A549 (cell line): ENCODE results near the gene RAB5A.

Experiments
- CTCF ChIP-seq: fragments of >200 bp; sonication (Bioruptor Twin); formaldehyde crosslinking; IDR thresholded peaks from 3 replicates; pipeline ENCODE4 v1.5.1; 2016
- ESRRA ChIP-seq: fragments of 150-350 bp; IDR thresholded peaks from 2 replicates; pipeline ENCODE4 v1.6.1; 2014; ENCODE audit warnings: mild to moderate bottlenecking, low read length, borderline replicate concordance
- HMGXB4 ChIP-seq: fragments of 250-450 bp; sonication (Bioruptor Pico); IDR thresholded peaks from 2 replicates; pipeline ENCODE4 v1.5.0; 2021; ENCODE audit warnings: mild to moderate bottlenecking, moderate library complexity, borderline replicate concordance
- HOXA7 ChIP-seq: fragments of 250-450 bp; sonication (Bioruptor Pico); IDR thresholded peaks from 2 replicates; pipeline ENCODE4 v1.5.0; 2020; ENCODE audit warnings: mild to moderate bottlenecking, moderate library complexity
- POLR2A ChIP-seq: IDR thresholded peaks from 2 replicates; pipeline ENCODE4 v1.6.1; 2012; ENCODE audit warnings: mild to moderate bottlenecking, low read length
- POLR2AphosphoS2 ChIP-seq: conservative IDR thresholded peaks from 2 replicates; pipeline ENCODE4 v1.6.1; 2012; ENCODE audit warnings: low read length, improper control_type of control experiment, inconsistent platforms
- REST ChIP-seq: fragments of 200-600 bp; sonication (generic); IDR thresholded peaks from 2 replicates; pipeline ENCODE4 v1.6.1; 2016; ENCODE audit warnings: antibody characterized with exemption, mild to moderate bottlenecking, moderate library complexity
- USF2 ChIP-seq: fragments of 450-650 bp; IDR thresholded peaks from 2 replicates; pipeline ENCODE4 v1.6.1; 2014; ENCODE audit warnings: antibody characterized with exemption

- no peak for TF ChIP-seq POLR2AphosphoS2
- TF ChIP-seq CTCF: no peak
- no peak for TF ChIP-seq ESRRA
- TF ChIP-seq REST: no peak
- no peak for TF ChIP-seq HOXA7
- no peak for TF ChIP-seq POLR2A
- TF ChIP-seq USF2: no peak
- no peak for TF ChIP-seq HMGXB4
These were observed 43.2 kb upstream of the RAB5A start for GRCh38 chr3:19903649-19904048.
